Endodermal cell (in vitro differentiated cells): ENCODE results near the gene PRMT5. TPM values are rescaled to one million over a fixed set of nuclear protein-coding genes. Genes with fewer than 3 reads are reported as not detected.

ENCODE experiments used
- DNase-seq: peaks from one replicate; pipeline ENCODE4 v3.0.0-alpha.2; 2017
- H3K27ac ChIP-seq: 2 replicates; pipeline ENCODE4 v1.5.1; 2013; ENCODE audit warnings: mild to moderate bottlenecking, low read depth, low read length, moderate library complexity
- H3K27me3 ChIP-seq: 2 replicates; pipeline ENCODE4 v1.6.1; 2013; ENCODE audit warnings: mild to moderate bottlenecking, low read length, moderate library complexity; ENCODE audit not compliant: insufficient read depth, control insufficient read depth, poor library complexity, severe bottlenecking
- H3K36me3 ChIP-seq: 2 replicates; pipeline ENCODE4 v1.7.0; 2013; ENCODE audit warnings: mild to moderate bottlenecking, low read length, moderate library complexity; ENCODE audit not compliant: control insufficient read depth, insufficient read depth
- H3K4me1 ChIP-seq: one replicate; pipeline ENCODE4 v1.7.0; 2013; ENCODE audit warnings: low read length; ENCODE audit not compliant: control insufficient read depth, insufficient read depth
- H3K4me3 ChIP-seq: 2 replicates; pipeline ENCODE4 v1.5.1; 2013; ENCODE audit warnings: mild to moderate bottlenecking, low read length, moderate library complexity
- H3K9ac ChIP-seq: 2 replicates; pipeline ENCODE4 v1.6.1; 2013; ENCODE audit warnings: mild to moderate bottlenecking, low read length, moderate library complexity; ENCODE audit not compliant: poor library complexity, severe bottlenecking; ENCODE audit errors: extremely low read depth
- H3K9me3 ChIP-seq: 2 replicates; pipeline ENCODE4 v1.6.1; 2013; ENCODE audit warnings: mild to moderate bottlenecking, low read length, moderate library complexity; ENCODE audit not compliant: control insufficient read depth
- H3K27ac Mint-ChIP-seq: 2 replicates; pipeline ENCODE4 v1.8.0; 2020; ENCODE audit warnings: mixed read lengths
- H3K27me3 Mint-ChIP-seq: 2 replicates; pipeline ENCODE4 v1.8.0; 2021; ENCODE audit warnings: mild to moderate bottlenecking, mixed read lengths; ENCODE audit not compliant: insufficient read depth
- H3K36me3 Mint-ChIP-seq: 2 replicates; pipeline ENCODE4 v1.8.0; 2020; ENCODE audit warnings: low read depth, mixed read lengths
- H3K4me1 Mint-ChIP-seq: 2 replicates; pipeline ENCODE4 v1.8.0; 2020; ENCODE audit warnings: mixed read lengths
- H3K4me3 Mint-ChIP-seq: 2 replicates; pipeline ENCODE4 v1.8.0; 2020; ENCODE audit warnings: mild to moderate bottlenecking, moderate library complexity, mixed read lengths
- H3K9me3 Mint-ChIP-seq: 2 replicates; pipeline ENCODE4 v1.8.0; 2020; ENCODE audit warnings: mild to moderate bottlenecking, mixed read lengths
- CTCF ChIP-seq: fragments of 200-600 bp; sonication (generic); conservative IDR thresholded peaks from 2 replicates; pipeline ENCODE4 v1.5.0; 2021; ENCODE audit warnings: antibody characterized with exemption, mild to moderate bottlenecking
- WGBS, 2 experiments: methylation state at CpG; one replicate each; pipeline versions ENCODE4 v1.1.5 to v1.1.7; 2013; ENCODE audit warnings: missing lambda C conversion rate in 2 of 2, mixed read lengths in 1 of 2; ENCODE audit not compliant: insufficient coverage in 1 of 2, insufficient read length in 1 of 2; 5-methylcytosine and 5-hydroxymethylcytosine counted together
- total RNA-seq, 2 donors: library from RNA; stranded (reverse); fragmentation: NEBNext Ultra II Directional in 1 of 2; extraction: Animal tissue kit (Norgen Biotek cat#: 25700) in 1 of 2; gene quantifications; 2 replicates in 1 of 2; 3 replicates in 1 of 2; pipeline ENCODE4 v1.2.1, GENCODE V29; 2021

Gene PRMT5
- total RNA-seq, 2 donors from 2014 or later, result 111 to 112 TPM

GRCh38 chr14:22926316-22926715 is 2.9 kb downstream of the PRMT5 start:
- Mint-ChIP-seq H3K9me3 (no peaks in the 10 kb centered on the region), H3K27me3 (no peaks in the 10 kb centered on the region), H3K27ac (no peak overlapping the region), H3K36me3 (peaks cover 53% of the 10 kb centered on the region), H3K4me3 (no peak overlapping the region), H3K4me1 (peaks cover 6% of the 10 kb centered on the region)
- no peaks in the 10 kb centered on the region for H3K27me3 ChIP-seq
- no peak for DNase-seq
- H3K36me3 ChIP-seq, result peaks cover 55% of the 10 kb centered on the region
- H3K4me1 ChIP-seq, result peaks cover 8% of the 10 kb centered on the region
- TF ChIP-seq CTCF, result no peak
- H3K27ac ChIP-seq, result no peak overlapping the region
- H3K9ac ChIP-seq, result no peak overlapping the region
- H3K4me3 ChIP-seq, result no peak overlapping the region
- 93% methylated on average over 4 of the region's 4 CpGs; no CpG with 5 or more reads in 1 of the 2 experiments for WGBS, 2 experiments
- no peaks in the 10 kb centered on the region for H3K9me3 ChIP-seq

GRCh38 chr14:22925513-22925912 is 3.7 kb downstream of the PRMT5 start:
- peaks cover 61% of the 10 kb centered on the region for H3K36me3 Mint-ChIP-seq
- Histone ChIP-seq H3K9me3 (no peaks in the 10 kb centered on the region), H3K27ac (no peak overlapping the region), H3K4me3 (no peak overlapping the region), H3K27me3 (no peaks in the 10 kb centered on the region), H3K36me3 (peaks cover 63% of the 10 kb centered on the region), H3K4me1 (peaks cover 8% of the 10 kb centered on the region), H3K9ac (no peak overlapping the region)
- DNase-seq, result no peak
- no peaks in the 10 kb centered on the region for H3K9me3 Mint-ChIP-seq
- peaks cover 6% of the 10 kb centered on the region for H3K4me1 Mint-ChIP-seq
- 91 to 94% methylated on average over 8 of the region's 8 CpGs for WGBS, 2 experiments
- no peaks in the 10 kb centered on the region for H3K27me3 Mint-ChIP-seq
- H3K4me3 Mint-ChIP-seq, result no peak overlapping the region
- no peak for TF ChIP-seq CTCF
- no peak overlapping the region for H3K27ac Mint-ChIP-seq

DNA sequence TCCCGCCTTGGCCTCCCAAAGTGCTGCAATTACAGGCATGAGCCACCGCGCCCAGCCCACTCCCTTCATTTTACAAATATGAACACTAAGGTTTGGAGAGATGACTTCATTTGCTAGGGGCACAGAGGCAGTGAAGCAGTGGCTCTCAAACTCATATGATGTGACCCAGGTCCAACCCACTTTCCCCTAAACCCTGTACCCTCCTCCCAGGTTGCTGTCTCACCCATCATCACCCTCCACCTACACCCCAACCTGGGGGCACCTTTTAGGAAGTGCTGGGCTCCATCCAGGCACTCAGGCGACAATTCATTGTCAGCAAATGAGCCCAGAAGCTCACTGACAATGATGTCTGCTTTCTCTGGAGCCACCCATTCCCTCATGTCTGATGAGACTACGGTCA is 5.4 kb downstream of the PRMT5 start:
- H3K27me3 ChIP-seq, result no peaks in the 10 kb centered on the region
- no peak overlapping the region for H3K27ac ChIP-seq
- Mint-ChIP-seq H3K9me3 (no peaks in the 10 kb centered on the region), H3K27ac (no peak overlapping the region), H3K4me1 (peaks cover 17% of the 10 kb centered on the region), H3K36me3 (peaks cover 65% of the 10 kb centered on the region), H3K4me3 (no peak overlapping the region), H3K27me3 (no peaks in the 10 kb centered on the region)
- H3K9ac ChIP-seq, result no peak overlapping the region
- H3K9me3 ChIP-seq, result no peaks in the 10 kb centered on the region
- WGBS, 2 experiments, result 94 to 97% methylated on average over 5 of the region's 5 CpGs
- no peak overlapping the region for H3K4me3 ChIP-seq
- peaks cover 15% of the 10 kb centered on the region for H3K4me1 ChIP-seq
- DNase-seq, result no peak
- H3K36me3 ChIP-seq, result peaks cover 69% of the 10 kb centered on the region
- no peak for TF ChIP-seq CTCF
